Measurements from ENCODE around the gene MMP24OS. TPM values are rescaled to one million over a fixed set of nuclear protein-coding genes. Genes with fewer than 3 reads are reported as not detected.

The MMP24OS gene
- polyA plus RNA-seq, 3 donors, result 9.5 to 43.9 (median 9.6) TPM

GRCh38 chr20:35237486-35237885 lies 40.4 kb downstream of the MMP24OS start:
- Histone ChIP-seq H3K4me1 (ENCODE audit: control insufficient read depth in 1 of 2, insufficient read depth in 2 of 2, low read length in 2 of 2) (peaks cover 13 to 19% of the 10 kb centered on the region in 2 donors), H2AFZ (ENCODE audit: insufficient read depth, low read depth, low read length, poor library complexity, severe bottlenecking) (no peak overlapping the region), H3K36me3 (replicated peaks in 1 of 2; ENCODE audit: control insufficient read depth in 1 of 2, insufficient read depth in 2 of 2, low read length in 2 of 2) (peaks cover 0 to 5% of the 10 kb centered on the region in 2 donors), H3K27ac (ENCODE audit: low read depth in 1 of 2, low read length in 2 of 2) (no peak overlapping the region), H3K79me2 (ENCODE audit: insufficient read depth, low read length) (no peaks in the 10 kb centered on the region), H3K4me3 (replicated peaks in 1 of 3; ENCODE audit: low read depth in 2 of 3, low read length in 3 of 3) (no peak overlapping the region), H3K9ac (ENCODE audit: insufficient read depth, low read length, poor library complexity, severe bottlenecking) (no peak overlapping the region), H3K27me3 (ENCODE audit: control insufficient read depth in 2 of 2, insufficient read depth in 2 of 2, low read length in 2 of 2) (no peaks in the 10 kb centered on the region), H3K4me2 (replicated peaks; ENCODE audit: extremely low read depth, low read length, poor library complexity, severe bottlenecking) (no peak overlapping the region), H4K20me1 (ENCODE audit: insufficient read depth, low read length) (no peaks in the 10 kb centered on the region), H3K9me3 (replicated peaks in 1 of 2; ENCODE audit: control insufficient read depth in 1 of 2, insufficient read depth in 1 of 2, low read length in 2 of 2) (no peaks in the 10 kb centered on the region)
- TF ChIP-seq, protein P1, sequence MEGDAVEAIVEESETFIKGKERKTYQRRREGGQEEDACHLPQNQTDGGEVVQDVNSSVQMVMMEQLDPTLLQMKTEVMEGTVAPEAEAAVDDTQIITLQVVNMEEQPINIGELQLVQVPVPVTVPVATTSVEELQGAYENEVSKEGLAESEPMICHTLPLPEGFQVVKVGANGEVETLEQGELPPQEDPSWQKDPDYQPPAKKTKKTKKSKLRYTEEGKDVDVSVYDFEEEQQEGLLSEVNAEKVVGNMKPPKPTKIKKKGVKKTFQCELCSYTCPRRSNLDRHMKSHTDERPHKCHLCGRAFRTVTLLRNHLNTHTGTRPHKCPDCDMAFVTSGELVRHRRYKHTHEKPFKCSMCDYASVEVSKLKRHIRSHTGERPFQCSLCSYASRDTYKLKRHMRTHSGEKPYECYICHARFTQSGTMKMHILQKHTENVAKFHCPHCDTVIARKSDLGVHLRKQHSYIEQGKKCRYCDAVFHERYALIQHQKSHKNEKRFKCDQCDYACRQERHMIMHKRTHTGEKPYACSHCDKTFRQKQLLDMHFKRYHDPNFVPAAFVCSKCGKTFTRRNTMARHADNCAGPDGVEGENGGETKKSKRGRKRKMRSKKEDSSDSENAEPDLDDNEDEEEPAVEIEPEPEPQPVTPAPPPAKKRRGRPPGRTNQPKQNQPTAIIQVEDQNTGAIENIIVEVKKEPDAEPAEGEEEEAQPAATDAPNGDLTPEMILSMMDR (IDR thresholded peaks at IDR 0.05), result no peak
- no peak for DNase-seq
- Mint-ChIP-seq H3K36me3 (peaks cover 20 to 22% of the 10 kb centered on the region in 2 donors), H3K9me3 (peaks cover 0 to 6% (median 3%) of the 10 kb centered on the region in 7 donors), H3K27me3 (ENCODE audit: low read depth in 3 of 3) (peaks cover 0 to 4% (median 1%) of the 10 kb centered on the region in 3 donors), H3K4me3 (no peak overlapping the region), H3K27ac (peak overlapping the region in 1 of 7 donors; percentile 58), H3K4me1 (peaks cover 25% of the 10 kb centered on the region)
- intact Hi-C loops (cut with micrococcal nuclease), result no loop called here

DNA sequence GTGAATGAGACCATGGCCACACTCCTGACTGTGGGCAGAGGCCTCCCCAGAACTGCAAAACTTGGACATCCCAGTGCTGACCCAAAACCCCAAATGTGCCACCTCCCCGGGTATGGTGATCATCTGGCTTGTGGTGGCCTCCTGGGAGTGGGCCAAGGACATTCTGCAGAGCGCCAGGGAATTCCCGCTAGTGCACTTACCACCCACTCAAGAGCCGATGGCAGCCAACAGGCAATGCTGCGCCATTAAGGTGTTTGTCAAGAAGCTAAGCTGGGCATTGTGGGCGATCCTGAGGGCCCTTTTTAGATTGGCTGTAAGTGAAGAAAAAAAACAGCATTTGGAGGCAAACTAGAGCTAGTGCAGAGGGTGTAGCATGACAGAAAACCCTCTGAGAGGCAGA lies 42.0 kb downstream of the MMP24OS start:
- TF ChIP-seq, protein P1 (IDR thresholded peaks at IDR 0.05), result no peak
- WGBS (ENCODE audit: insufficient coverage), result 92% methylated on average over 2 of the region's 6 CpGs
- Mint-ChIP-seq H3K27ac (no peak overlapping the region), H3K4me1 (peaks cover 25% of the 10 kb centered on the region), H3K36me3 (peaks cover 20 to 30% of the 10 kb centered on the region in 2 donors), H3K4me3 (no peak overlapping the region), H3K27me3 (ENCODE audit: low read depth in 3 of 3) (peaks cover 0 to 2% (median 1%) of the 10 kb centered on the region in 3 donors), H3K9me3 (peaks cover 0 to 6% (median 3%) of the 10 kb centered on the region in 7 donors)
- Histone ChIP-seq H3K79me2 (ENCODE audit: insufficient read depth, low read length) (no peaks in the 10 kb centered on the region), H3K27me3 (ENCODE audit: control insufficient read depth in 2 of 2, insufficient read depth in 2 of 2, low read length in 2 of 2) (no peaks in the 10 kb centered on the region), H3K36me3 (replicated peaks in 1 of 2; ENCODE audit: control insufficient read depth in 1 of 2, insufficient read depth in 2 of 2, low read length in 2 of 2) (peaks cover 0 to 5% of the 10 kb centered on the region in 2 donors), H2AFZ (ENCODE audit: insufficient read depth, low read depth, low read length, poor library complexity, severe bottlenecking) (no peak overlapping the region), H3K4me3 (replicated peaks in 1 of 3; ENCODE audit: low read depth in 2 of 3, low read length in 3 of 3) (no peak overlapping the region), H3K9ac (ENCODE audit: insufficient read depth, low read length, poor library complexity, severe bottlenecking) (no peak overlapping the region), H3K27ac (ENCODE audit: low read depth in 1 of 2, low read length in 2 of 2) (no peak overlapping the region), H3K4me2 (replicated peaks; ENCODE audit: extremely low read depth, low read length, poor library complexity, severe bottlenecking) (no peak overlapping the region), H3K4me1 (ENCODE audit: control insufficient read depth in 1 of 2, insufficient read depth in 2 of 2, low read length in 2 of 2) (peaks cover 13 to 19% of the 10 kb centered on the region in 2 donors), H4K20me1 (ENCODE audit: insufficient read depth, low read length) (no peaks in the 10 kb centered on the region), H3K9me3 (replicated peaks in 1 of 2; ENCODE audit: control insufficient read depth in 1 of 2, insufficient read depth in 1 of 2, low read length in 2 of 2) (no peaks in the 10 kb centered on the region)
- intact Hi-C loops (cut with micrococcal nuclease), result no loop called here
- no peak for DNase-seq
